ENCODE data around the gene MYO9A. TPM values are rescaled to one million over a fixed set of nuclear protein-coding genes. Genes with fewer than 3 reads are reported as not detected.

The MYO9A gene, protein sequence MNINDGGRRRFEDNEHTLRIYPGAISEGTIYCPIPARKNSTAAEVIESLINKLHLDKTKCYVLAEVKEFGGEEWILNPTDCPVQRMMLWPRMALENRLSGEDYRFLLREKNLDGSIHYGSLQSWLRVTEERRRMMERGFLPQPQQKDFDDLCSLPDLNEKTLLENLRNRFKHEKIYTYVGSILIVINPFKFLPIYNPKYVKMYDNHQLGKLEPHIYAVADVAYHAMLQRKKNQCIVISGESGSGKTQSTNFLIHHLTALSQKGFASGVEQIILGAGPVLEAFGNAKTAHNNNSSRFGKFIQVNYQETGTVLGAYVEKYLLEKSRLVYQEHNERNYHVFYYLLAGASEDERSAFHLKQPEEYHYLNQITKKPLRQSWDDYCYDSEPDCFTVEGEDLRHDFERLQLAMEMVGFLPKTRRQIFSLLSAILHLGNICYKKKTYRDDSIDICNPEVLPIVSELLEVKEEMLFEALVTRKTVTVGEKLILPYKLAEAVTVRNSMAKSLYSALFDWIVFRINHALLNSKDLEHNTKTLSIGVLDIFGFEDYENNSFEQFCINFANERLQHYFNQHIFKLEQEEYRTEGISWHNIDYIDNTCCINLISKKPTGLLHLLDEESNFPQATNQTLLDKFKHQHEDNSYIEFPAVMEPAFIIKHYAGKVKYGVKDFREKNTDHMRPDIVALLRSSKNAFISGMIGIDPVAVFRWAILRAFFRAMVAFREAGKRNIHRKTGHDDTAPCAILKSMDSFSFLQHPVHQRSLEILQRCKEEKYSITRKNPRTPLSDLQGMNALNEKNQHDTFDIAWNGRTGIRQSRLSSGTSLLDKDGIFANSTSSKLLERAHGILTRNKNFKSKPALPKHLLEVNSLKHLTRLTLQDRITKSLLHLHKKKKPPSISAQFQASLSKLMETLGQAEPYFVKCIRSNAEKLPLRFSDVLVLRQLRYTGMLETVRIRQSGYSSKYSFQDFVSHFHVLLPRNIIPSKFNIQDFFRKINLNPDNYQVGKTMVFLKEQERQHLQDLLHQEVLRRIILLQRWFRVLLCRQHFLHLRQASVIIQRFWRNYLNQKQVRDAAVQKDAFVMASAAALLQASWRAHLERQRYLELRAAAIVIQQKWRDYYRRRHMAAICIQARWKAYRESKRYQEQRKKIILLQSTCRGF (N-terminal part only)
- total RNA-seq, result 19.6 and 46.9 TPM in 2 replicates

DNA sequence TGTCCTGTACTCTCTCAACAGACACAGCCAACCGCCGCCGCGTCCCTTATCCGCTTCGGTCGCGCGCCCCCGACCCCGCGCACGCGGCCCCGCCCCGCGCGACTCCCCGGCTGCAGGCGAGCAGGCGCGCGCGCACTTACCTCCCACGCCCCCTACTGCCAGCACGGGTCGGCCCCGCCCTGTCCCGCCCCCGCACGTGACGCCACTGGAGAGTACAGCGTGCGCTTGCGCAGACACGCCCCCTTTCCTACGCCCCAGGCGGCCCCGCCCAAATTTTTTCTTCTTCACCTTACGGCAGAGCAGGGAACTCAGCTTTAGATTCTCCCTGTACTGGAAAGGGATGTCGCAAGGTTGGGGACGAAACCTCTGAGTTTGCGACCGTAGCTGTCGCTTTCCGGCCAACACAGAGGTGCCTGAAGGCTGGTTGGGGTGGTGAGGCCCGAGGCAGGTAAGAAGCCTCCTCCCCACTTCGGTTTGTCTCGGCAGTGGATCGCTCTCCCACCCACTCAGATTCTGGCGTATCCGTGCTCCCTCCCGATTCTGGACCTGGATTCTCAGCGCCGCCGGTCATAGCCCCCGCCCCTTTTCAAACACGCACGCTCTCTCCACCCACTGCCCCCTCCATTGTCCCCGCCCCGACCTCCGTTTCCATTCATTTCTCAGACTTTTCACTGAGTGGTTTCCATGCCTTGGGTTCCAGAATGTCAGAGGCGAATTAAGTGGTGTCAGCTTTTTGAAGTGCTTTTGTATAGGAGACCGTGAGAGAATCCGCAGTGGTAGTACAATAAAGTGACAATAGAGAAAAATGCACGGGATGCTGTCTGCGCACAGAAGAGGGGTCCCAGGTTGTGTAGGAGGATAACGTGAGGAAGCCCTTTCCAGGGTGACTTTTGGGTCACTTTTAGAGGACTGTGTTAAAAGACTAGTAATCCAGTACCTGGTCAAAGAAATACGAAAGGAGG is at the start of gene MYO9A, which contains the start of gene SENP8:
Gene MYO9A, minus strand, starts transcription at position 134 of the 962 bp plus-strand sequence. CDS start 71,587 bp downstream, outside the sequence.
Gene SENP8, plus strand, starts transcription at position 387 of the 962 bp plus-strand sequence. CDS start 21,221 bp downstream, outside the sequence.

GRCh38 chr15:71810256-71811035 is 307.5 kb downstream of the MYO9A start, which contains the start of gene NR2E3:
TSS of gene NR2E3 (plus strand) at chr15:71810554. CDS start at chr15:71810744, 190 bp downstream.

Other genes starting within 250 kb of the MYO9A start
- 0.97 and 2.3 TPM in 2 replicates for gene SENP8, start 253 bp upstream of the MYO9A start, total RNA-seq
- 0.16 and 0.19 TPM in 2 replicates for gene GRAMD2A, start 79.6 kb upstream of the MYO9A start, total RNA-seq
- 820 and 1,418 TPM in 2 replicates for gene PKM, start 113.0 kb upstream of the MYO9A start, total RNA-seq
- 7.8 and 21.5 TPM in 2 replicates for gene PARP6, start 154.4 kb upstream of the MYO9A start, total RNA-seq
- gene CELF6, start 202.0 kb upstream of the MYO9A start, total RNA-seq, result 0.06 TPM in 1 of 2 replicates, not detected in the other